Uterine smooth muscle cell (primary cell): Measurements from ENCODE around the gene ANKRD36B. TPM values are rescaled to one million over a fixed set of nuclear protein-coding genes. Genes with fewer than 3 reads are reported as not detected.

ENCODE experiments used
- total RNA-seq: library from RNA; depleted of rRNA; stranded (reverse); fragments of >200 nt; gene quantifications from 2 replicates; pipeline ENCODE4 v1.2.3, GENCODE V29; 2014

Gene ANKRD36B
- total RNA-seq: 32.5 and 45.6 TPM in 2 replicates

DNA sequence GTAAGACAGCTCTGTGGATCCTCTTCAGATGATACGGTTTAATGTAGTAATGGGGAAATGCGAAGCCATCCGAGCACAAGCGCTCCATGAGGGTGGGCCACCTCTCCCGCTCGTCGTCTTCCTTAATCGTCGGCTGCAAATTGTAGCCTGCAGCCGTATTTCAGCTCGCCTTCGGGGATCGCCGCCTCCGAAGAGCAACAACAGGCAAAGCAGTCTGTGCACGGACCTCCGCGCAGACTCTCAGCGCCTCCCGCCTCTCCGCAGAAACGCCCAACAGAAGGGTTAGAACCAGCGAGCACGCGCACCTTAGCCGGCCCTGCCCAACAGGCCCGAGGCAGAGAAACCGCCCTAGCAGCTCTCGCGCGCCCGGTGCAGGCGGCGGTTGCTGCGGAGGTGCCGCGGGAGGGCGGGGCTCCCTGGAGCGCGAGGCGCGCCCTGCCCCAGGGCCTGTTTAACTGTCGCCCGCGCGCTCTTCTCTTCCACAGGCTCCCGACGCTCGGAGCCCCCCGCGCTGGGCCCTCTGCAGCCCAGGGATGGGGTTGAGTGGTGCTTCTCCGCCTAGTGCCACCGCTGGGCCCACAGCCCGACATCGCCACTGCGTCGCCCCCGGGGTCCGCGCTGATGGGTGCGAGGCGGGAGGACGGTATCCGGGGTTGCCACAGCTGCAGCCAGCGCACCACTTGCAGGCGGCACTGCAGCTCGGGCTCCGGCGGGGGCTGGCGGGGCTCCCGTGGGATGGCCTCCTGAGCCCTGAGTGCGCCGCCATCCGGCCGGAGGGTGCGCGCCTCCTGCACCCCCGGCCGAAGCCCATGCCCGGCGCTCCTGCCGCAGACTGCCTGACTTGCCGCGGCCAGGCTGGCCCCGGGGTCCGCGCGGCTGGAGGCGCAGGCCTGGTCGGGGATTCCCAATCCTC lies at the start of gene ANKRD36B:
ANKRD36B (minus strand) TSS at position 280 of the 913 bp plus-strand sequence; CDS start at position 88, 192 bp downstream.

Other genes with a start within 250 kb of the ANKRD36B start
- 191 and 262 TPM in 2 replicates for gene COX5B, start 56.2 kb upstream of the ANKRD36B start, total RNA-seq
- gene ACTR1B, start 74.2 kb upstream of the ANKRD36B start, total RNA-seq: 84.1 and 93.2 TPM in 2 replicates
- 2.0 and 2.5 TPM in 2 replicates for gene C2orf92, start 79.8 kb upstream of the ANKRD36B start, total RNA-seq
- gene ZAP70, start 123.7 kb upstream of the ANKRD36B start, total RNA-seq: 0.12 TPM in 1 of 2 replicates, not detected in the other